ENCODE results near the gene RPS15.

The RPS15 gene

GRCh38 chr19:1433119-1434039 lies 4.8 kb upstream of the RPS15 start:
- Histone ChIP-seq H3K9me2 (replicated peaks; ENCODE audit: control insufficient read depth, low read length) (no peaks in the 10 kb centered on the region), H3K27me3 (ENCODE audit: control insufficient read depth, low read length) (no peaks in the 10 kb centered on the region), H3K27ac (ENCODE audit: low read depth, low read length) (no peak overlapping the region), H3K4me3 (ENCODE audit: low read length) (no peak overlapping the region), H3F3A (ENCODE audit: control insufficient read depth, insufficient read depth) (peaks cover 14% of the 10 kb centered on the region), H3K4me2 (ENCODE audit: low read length) (no peak overlapping the region), H3K79me2 (ENCODE audit: control insufficient read depth, low read length) (peaks cover 2% of the 10 kb centered on the region), H3K9me3 (ENCODE audit: control insufficient read depth, insufficient read depth, low read length) (no peaks in the 10 kb centered on the region), H4K20me1 (ENCODE audit: control insufficient read depth, insufficient read depth, low read depth, low read length) (no peaks in the 10 kb centered on the region), H3K36me3 (ENCODE audit: control insufficient read depth, low read length) (peaks cover 59% of the 10 kb centered on the region), H3K4me1 (ENCODE audit: control insufficient read depth, low read length) (peaks cover 12% of the 10 kb centered on the region)
- no peak for TF ChIP-seq EZH2phosphoT487 (IDR thresholded peaks at IDR 0.05; ENCODE audit: borderline replicate concordance, low read length)
- TF ChIP-seq, protein P1, sequence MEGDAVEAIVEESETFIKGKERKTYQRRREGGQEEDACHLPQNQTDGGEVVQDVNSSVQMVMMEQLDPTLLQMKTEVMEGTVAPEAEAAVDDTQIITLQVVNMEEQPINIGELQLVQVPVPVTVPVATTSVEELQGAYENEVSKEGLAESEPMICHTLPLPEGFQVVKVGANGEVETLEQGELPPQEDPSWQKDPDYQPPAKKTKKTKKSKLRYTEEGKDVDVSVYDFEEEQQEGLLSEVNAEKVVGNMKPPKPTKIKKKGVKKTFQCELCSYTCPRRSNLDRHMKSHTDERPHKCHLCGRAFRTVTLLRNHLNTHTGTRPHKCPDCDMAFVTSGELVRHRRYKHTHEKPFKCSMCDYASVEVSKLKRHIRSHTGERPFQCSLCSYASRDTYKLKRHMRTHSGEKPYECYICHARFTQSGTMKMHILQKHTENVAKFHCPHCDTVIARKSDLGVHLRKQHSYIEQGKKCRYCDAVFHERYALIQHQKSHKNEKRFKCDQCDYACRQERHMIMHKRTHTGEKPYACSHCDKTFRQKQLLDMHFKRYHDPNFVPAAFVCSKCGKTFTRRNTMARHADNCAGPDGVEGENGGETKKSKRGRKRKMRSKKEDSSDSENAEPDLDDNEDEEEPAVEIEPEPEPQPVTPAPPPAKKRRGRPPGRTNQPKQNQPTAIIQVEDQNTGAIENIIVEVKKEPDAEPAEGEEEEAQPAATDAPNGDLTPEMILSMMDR (IDR thresholded peaks at IDR 0.05; ENCODE audit: low read depth, low read length, poor library complexity, severe bottlenecking): no peak

DNA sequence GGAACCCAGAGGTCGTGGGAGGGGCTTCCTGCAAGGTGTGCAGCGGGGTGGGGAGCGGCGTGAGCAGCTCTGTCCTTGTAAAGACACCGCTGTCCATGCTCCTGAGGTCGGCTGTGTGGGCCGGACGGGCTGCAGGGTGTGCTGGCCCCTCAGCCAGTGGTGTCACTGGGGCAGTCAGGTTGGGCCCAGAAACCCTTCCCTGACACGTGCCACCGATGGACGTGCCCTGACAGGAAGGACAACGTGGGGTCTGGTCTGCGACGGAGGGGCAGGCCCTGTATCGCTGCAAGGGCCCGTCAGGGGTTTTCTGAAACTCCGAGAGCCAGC lies 4.2 kb upstream of the RPS15 start:
- Histone ChIP-seq H3K27ac (ENCODE audit: low read depth, low read length) (no peak overlapping the region), H3K4me2 (ENCODE audit: low read length) (no peak overlapping the region), H4K20me1 (ENCODE audit: control insufficient read depth, insufficient read depth, low read depth, low read length) (no peaks in the 10 kb centered on the region), H3K4me3 (ENCODE audit: low read length) (no peak overlapping the region), H3K36me3 (ENCODE audit: control insufficient read depth, low read length) (peaks cover 59% of the 10 kb centered on the region), H3K79me2 (ENCODE audit: control insufficient read depth, low read length) (peaks cover 9% of the 10 kb centered on the region), H3F3A (ENCODE audit: control insufficient read depth, insufficient read depth) (peaks cover 16% of the 10 kb centered on the region), H3K9me2 (replicated peaks; ENCODE audit: control insufficient read depth, low read length) (no peaks in the 10 kb centered on the region), H3K9me3 (ENCODE audit: control insufficient read depth, insufficient read depth, low read length) (no peaks in the 10 kb centered on the region), H3K27me3 (ENCODE audit: control insufficient read depth, low read length) (no peaks in the 10 kb centered on the region), H3K4me1 (ENCODE audit: control insufficient read depth, low read length) (peaks cover 12% of the 10 kb centered on the region)
- TF ChIP-seq, protein P1 (IDR thresholded peaks at IDR 0.05; ENCODE audit: low read depth, low read length, poor library complexity, severe bottlenecking): no peak
- no peak for TF ChIP-seq EZH2phosphoT487 (IDR thresholded peaks at IDR 0.05; ENCODE audit: borderline replicate concordance, low read length)

GRCh38 chr19:1434577-1435060 lies 3.6 kb upstream of the RPS15 start:
- peaks cover 59% of the 10 kb centered on the region for H3K36me3 ChIP-seq (ENCODE audit: control insufficient read depth, low read length)
- H3K27ac ChIP-seq (ENCODE audit: low read depth, low read length): no peak overlapping the region
- peaks cover 15% of the 10 kb centered on the region for H3K79me2 ChIP-seq (ENCODE audit: control insufficient read depth, low read length)

More at GRCh38 chr19:1434577-1435060, 3.6 kb upstream of the RPS15 start:
- H3K4me1 ChIP-seq (ENCODE audit: control insufficient read depth, low read length): peaks cover 17% of the 10 kb centered on the region
- no peak overlapping the region for H3K4me2 ChIP-seq (ENCODE audit: low read length)
- no peaks in the 10 kb centered on the region for H3K27me3 ChIP-seq (ENCODE audit: control insufficient read depth, low read length)
- peaks cover 5% of the 10 kb centered on the region for H4K20me1 ChIP-seq (ENCODE audit: control insufficient read depth, insufficient read depth, low read depth, low read length)
- H3K9me3 ChIP-seq (ENCODE audit: control insufficient read depth, insufficient read depth, low read length): no peaks in the 10 kb centered on the region
- no peak overlapping the region for H3K4me3 ChIP-seq (ENCODE audit: low read length)
- peaks cover 22% of the 10 kb centered on the region for H3F3A ChIP-seq (ENCODE audit: control insufficient read depth, insufficient read depth)
- TF ChIP-seq, protein P1 (IDR thresholded peaks at IDR 0.05; ENCODE audit: low read depth, low read length, poor library complexity, severe bottlenecking): no peak
- TF ChIP-seq EZH2phosphoT487 (IDR thresholded peaks at IDR 0.05; ENCODE audit: borderline replicate concordance, low read length): no peak
- no peaks in the 10 kb centered on the region for H3K9me2 ChIP-seq (replicated peaks; ENCODE audit: control insufficient read depth, low read length)

All from DOHH2 (cell line).